Parathyroid adenoma (tissue), 2 donors: ENCODE measurements around the gene FAM3B.

Experiments
- H2AFZ ChIP-seq: fragments of 300-600 bp; sonication (generic); one replicate; pipeline ENCODE4 v1.7.0; 2017; ENCODE audit warnings: antibody characterized with exemption, mild to moderate bottlenecking
- H3K27ac ChIP-seq: fragments of 300-600 bp; sonication (generic); one replicate; pipeline ENCODE4 v1.7.0; 2017
- H3K27me3 ChIP-seq: fragments of 300-600 bp; sonication (generic); one replicate; pipeline ENCODE4 v1.7.0; 2017; ENCODE audit warnings: low read length; ENCODE audit not compliant: control insufficient read depth, insufficient read depth
- H3K36me3 ChIP-seq: fragments of 300-600 bp; sonication (generic); one replicate; pipeline ENCODE4 v1.7.0; 2017; ENCODE audit warnings: low read length; ENCODE audit not compliant: control insufficient read depth, insufficient read depth
- H3K4me1 ChIP-seq: fragments of 300-600 bp; sonication (generic); one replicate; pipeline ENCODE4 v1.7.0; 2017; ENCODE audit warnings: control low read depth
- H3K4me2 ChIP-seq: fragments of 300-600 bp; sonication (generic); one replicate; pipeline ENCODE4 v1.7.0; 2017; ENCODE audit warnings: low read length
- H3K4me3 ChIP-seq: fragments of 300-600 bp; sonication (generic); one replicate; pipeline ENCODE4 v1.7.0; 2017; ENCODE audit warnings: low read depth, low read length
- H3K79me2 ChIP-seq: fragments of 300-600 bp; sonication (generic); one replicate; pipeline ENCODE4 v1.7.0; 2017; ENCODE audit warnings: control low read depth
- H3K9ac ChIP-seq: fragments of 300-600 bp; sonication (generic); one replicate; pipeline ENCODE4 v1.7.0; 2017; ENCODE audit warnings: mild to moderate bottlenecking
- H3K9me3 ChIP-seq: fragments of 300-600 bp; sonication (generic); one replicate; pipeline ENCODE4 v1.7.0; 2017; ENCODE audit warnings: low read length; ENCODE audit not compliant: control insufficient read depth
- CTCF ChIP-seq: fragments of 300-600 bp; sonication (generic); IDR thresholded peaks from one replicate; pipeline ENCODE4 v1.7.0; 2017; ENCODE audit warnings: antibody characterized with exemption, mild to moderate bottlenecking
- donor health status: primary hyperparathyroidism.

The FAM3B gene

GRCh38 chr21:41280115-41280919 is 36.3 kb upstream of the FAM3B start:
- H3K9ac ChIP-seq: no peak overlapping the region

GRCh38 chr21:41282412-41282811 is 34.2 kb upstream of the FAM3B start:
- H3K4me2 ChIP-seq: no peak overlapping the region

More at GRCh38 chr21:41280115-41280919, 36.3 kb upstream of the FAM3B start:
- no peak overlapping the region for H2AFZ ChIP-seq
- H3K79me2 ChIP-seq: no peaks in the 10 kb centered on the region
- H3K27ac ChIP-seq: no peak overlapping the region
- no peak overlapping the region for H3K4me3 ChIP-seq
- H3K9me3 ChIP-seq: no peaks in the 10 kb centered on the region
- no peaks in the 10 kb centered on the region for H3K36me3 ChIP-seq
- no peak overlapping the region for H3K4me2 ChIP-seq
- no peaks in the 10 kb centered on the region for H3K4me1 ChIP-seq
- no peak for TF ChIP-seq CTCF
- H3K27me3 ChIP-seq: peaks cover 3% of the 10 kb centered on the region

GRCh38 chr21:41283211-41283818 is 33.3 kb upstream of the FAM3B start:
- H3K4me2 ChIP-seq: no peak overlapping the region
- H3K4me3 ChIP-seq: no peak overlapping the region
- H3K79me2 ChIP-seq: no peaks in the 10 kb centered on the region
- H3K9me3 ChIP-seq: no peaks in the 10 kb centered on the region
- no peak overlapping the region for H2AFZ ChIP-seq
- peak; percentile 56 for TF ChIP-seq CTCF
- H3K27ac ChIP-seq: no peak overlapping the region
- no peaks in the 10 kb centered on the region for H3K4me1 ChIP-seq
- no peaks in the 10 kb centered on the region for H3K36me3 ChIP-seq
- no peak overlapping the region for H3K9ac ChIP-seq
- peaks cover 3% of the 10 kb centered on the region for H3K27me3 ChIP-seq

More at GRCh38 chr21:41282412-41282811, 34.2 kb upstream of the FAM3B start:
- no peaks in the 10 kb centered on the region for H3K9me3 ChIP-seq
- H3K27me3 ChIP-seq: peaks cover 3% of the 10 kb centered on the region
- H3K9ac ChIP-seq: no peak overlapping the region
- H3K36me3 ChIP-seq: no peaks in the 10 kb centered on the region
- no peaks in the 10 kb centered on the region for H3K79me2 ChIP-seq
- H3K27ac ChIP-seq: no peak overlapping the region
- no peak for TF ChIP-seq CTCF
- no peak overlapping the region for H2AFZ ChIP-seq
- no peaks in the 10 kb centered on the region for H3K4me1 ChIP-seq
- H3K4me3 ChIP-seq: no peak overlapping the region

GRCh38 chr21:41289431-41289830 is 27.2 kb upstream of the FAM3B start:
- Histone ChIP-seq H3K36me3 (no peaks in the 10 kb centered on the region), H3K9ac (no peak overlapping the region), H3K4me2 (no peak overlapping the region), H3K79me2 (no peaks in the 10 kb centered on the region), H3K9me3 (no peaks in the 10 kb centered on the region), H2AFZ (no peak overlapping the region), H3K4me3 (no peak overlapping the region), H3K4me1 (no peaks in the 10 kb centered on the region), H3K27ac (no peak overlapping the region), H3K27me3 (no peaks in the 10 kb centered on the region)
- TF ChIP-seq CTCF: no peak
